SJSA1 (cell line): ENCODE results near the gene RAB8B. TPM values are rescaled to one million over a fixed set of nuclear protein-coding genes. Genes with fewer than 3 reads are reported as not detected.

Source experiments
- DNase-seq, 2 experiments: peaks; one replicate each; pipeline ENCODE4 v3.0.0-alpha.2; 2015 to 2020; ENCODE audit warnings: low spot score in 2 of 2, low read depth in 1 of 2
- H3K27ac ChIP-seq: fragments of 250-450 bp; sonication (Bioruptor Pico); 2 replicates; pipeline ENCODE4 v1.5.1; 2020; ENCODE audit warnings: mild to moderate bottlenecking, moderate library complexity
- H3K27me3 ChIP-seq: fragments of 250-450 bp; sonication (Bioruptor Pico); replicated peaks from 2 replicates; pipeline ENCODE4 v1.5.1; 2020; ENCODE audit warnings: mild to moderate bottlenecking, moderate library complexity
- H3K36me3 ChIP-seq: fragments of 250-450 bp; sonication (Bioruptor Pico); 2 replicates; pipeline ENCODE4 v1.5.1; 2020; ENCODE audit warnings: mild to moderate bottlenecking
- H3K4me1 ChIP-seq: fragments of 250-450 bp; sonication (Bioruptor Pico); replicated peaks from 2 replicates; pipeline ENCODE4 v1.6.1; 2021; ENCODE audit warnings: mild to moderate bottlenecking
- H3K4me3 ChIP-seq: fragments of 250-450 bp; sonication (Bioruptor Pico); 2 replicates; pipeline ENCODE4 v1.5.1; 2020; ENCODE audit warnings: mild to moderate bottlenecking
- H3K9me3 ChIP-seq: fragments of 250-450 bp; sonication (Bioruptor Pico); replicated peaks from 2 replicates; pipeline ENCODE4 v1.5.1; 2020; ENCODE audit warnings: mild to moderate bottlenecking
- total RNA-seq: library from RNA; depleted of rRNA; stranded (reverse); fragments of >200 nt; shearing (Covaris generic); gene quantifications from 2 replicates; pipeline ENCODE4 v1.2.3, GENCODE V29; 2014; rRNA removed

RAB8B gene
- 66.8 and 75.1 TPM in 2 replicates for total RNA-seq

GRCh38 chr15:63188926-63189871, at the start of gene RAB8B:
RAB8B (plus strand) TSS chr15:63189606; CDS start chr15:63189625, 19 bp downstream.
- H3K27me3 ChIP-seq, result no peaks in the 10 kb centered on the region
- peak within 1 kb of the TSS; percentile 50 for H3K4me3 ChIP-seq
- H3K36me3 ChIP-seq, result no peaks in the 10 kb centered on the region
- peak within 1 kb of the TSS; percentile 2; the same call in 1 of the 2 replicates for H3K27ac ChIP-seq
- H3K9me3 ChIP-seq, result no peaks in the 10 kb centered on the region
- DNase-seq, result peak; percentile 93 to 99
- H3K4me1 ChIP-seq, result peaks cover 63% of the 10 kb centered on the region

- no peak for DNase-seq
- H3K27ac ChIP-seq, result no peak overlapping the region
- peaks cover 34% of the 10 kb centered on the region for H3K36me3 ChIP-seq
- H3K4me1 ChIP-seq, result peaks cover 13% of the 10 kb centered on the region
- H3K27me3 ChIP-seq, result no peaks in the 10 kb centered on the region
- H3K4me3 ChIP-seq, result no peak overlapping the region
- H3K9me3 ChIP-seq, result no peaks in the 10 kb centered on the region
Observed at GRCh38 chr15:63140936-63141335, 48.5 kb upstream of the RAB8B start.

DNA sequence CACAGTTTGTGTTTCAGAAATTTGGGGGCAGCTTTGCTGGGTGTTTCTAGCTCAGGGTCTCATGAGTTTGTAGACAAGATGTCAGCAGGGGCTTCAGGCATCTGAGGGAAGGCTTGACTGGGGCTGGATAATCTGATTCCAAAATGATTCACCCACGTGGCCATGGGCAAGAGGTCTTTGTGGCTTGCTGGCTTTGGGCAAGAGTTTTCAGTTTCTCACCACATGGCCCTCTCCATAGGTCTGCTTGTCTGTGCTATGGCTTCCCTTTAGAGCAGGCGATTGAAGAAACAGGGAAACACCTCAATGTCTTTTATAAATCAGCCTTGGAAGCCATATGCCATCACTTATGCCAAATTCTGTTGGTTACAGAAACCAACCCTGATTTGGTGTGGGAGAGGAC, 44.0 kb upstream of the RAB8B start:
- peaks cover 45% of the 10 kb centered on the region for H3K36me3 ChIP-seq
- no peak for DNase-seq
- H3K4me3 ChIP-seq, result no peak overlapping the region
- no peak overlapping the region for H3K27ac ChIP-seq
- H3K9me3 ChIP-seq, result no peaks in the 10 kb centered on the region
- H3K4me1 ChIP-seq, result peaks cover 4% of the 10 kb centered on the region; the same call in 1 of the 2 replicates
- H3K27me3 ChIP-seq, result no peaks in the 10 kb centered on the region

- peaks cover 44% of the 10 kb centered on the region for H3K36me3 ChIP-seq
- no peaks in the 10 kb centered on the region for H3K27me3 ChIP-seq
- peaks cover 7% of the 10 kb centered on the region; the same call in 1 of the 2 replicates for H3K4me1 ChIP-seq
- no peak overlapping the region for H3K4me3 ChIP-seq
- H3K27ac ChIP-seq, result no peak overlapping the region
- no peak for DNase-seq
- H3K9me3 ChIP-seq, result no peaks in the 10 kb centered on the region
Observed at GRCh38 chr15:63146684-63147083, 42.7 kb upstream of the RAB8B start.

- Histone ChIP-seq H3K4me3 (no peak overlapping the region), H3K9me3 (no peaks in the 10 kb centered on the region), H3K27me3 (no peaks in the 10 kb centered on the region), H3K27ac (no peak overlapping the region), H3K36me3 (peaks cover 63% of the 10 kb centered on the region), H3K4me1 (peaks cover 15% of the 10 kb centered on the region)
- DNase-seq, result no peak
Observed at GRCh38 chr15:63151665-63152064, 37.7 kb upstream of the RAB8B start.

- Histone ChIP-seq H3K9me3 (no peaks in the 10 kb centered on the region), H3K4me3 (peak overlapping the region; percentile 69; the same call in 1 of the 2 replicates), H3K27me3 (no peaks in the 10 kb centered on the region), H3K36me3 (peaks cover 45% of the 10 kb centered on the region), H3K27ac (no peak overlapping the region), H3K4me1 (peaks cover 10% of the 10 kb centered on the region)
- DNase-seq, result no peak
Observed at GRCh38 chr15:63155486-63155885, 33.9 kb upstream of the RAB8B start.

DNA sequence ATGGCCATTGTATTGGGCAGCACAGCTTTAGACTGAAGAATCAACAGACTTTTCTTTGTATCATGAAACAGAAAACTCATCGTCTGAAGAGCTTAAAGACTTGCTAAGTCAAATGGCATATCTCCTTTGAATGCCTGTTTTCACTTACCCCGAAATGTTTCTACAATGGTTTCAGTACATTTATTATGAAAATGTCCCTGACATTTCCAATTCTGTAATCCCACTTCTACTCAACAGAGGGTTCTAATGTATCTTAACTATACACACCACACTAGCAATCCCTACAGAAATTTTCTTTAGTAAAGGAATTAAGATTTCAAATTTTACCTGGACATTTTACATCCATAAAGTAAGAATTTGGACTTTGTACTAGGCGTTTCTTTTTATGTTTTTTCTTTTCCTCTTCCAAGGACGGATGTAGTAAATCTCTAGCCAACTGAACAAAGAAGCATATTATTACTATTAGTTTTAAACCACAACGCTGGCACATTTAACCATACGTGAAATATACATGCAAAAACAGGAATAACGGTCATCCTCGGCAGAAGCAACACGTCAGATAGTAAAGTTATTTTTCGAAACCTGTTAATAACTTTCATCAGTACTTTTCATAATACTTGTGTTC, 33.2 kb upstream of the RAB8B start:
- Histone ChIP-seq H3K4me1 (peaks cover 8% of the 10 kb centered on the region), H3K9me3 (no peaks in the 10 kb centered on the region), H3K27ac (peak overlapping the region; percentile 95), H3K4me3 (peak overlapping the region; percentile 69), H3K27me3 (no peaks in the 10 kb centered on the region), H3K36me3 (peaks cover 41% of the 10 kb centered on the region)
- DNase-seq, result peak in 1 of 2 experiments; percentile 39

GRCh38 chr15:63156755-63157117, 32.7 kb upstream of the RAB8B start:
- H3K4me1 ChIP-seq, result peaks cover 8% of the 10 kb centered on the region
- H3K36me3 ChIP-seq, result peaks cover 36% of the 10 kb centered on the region
- peak in 1 of 2 experiments; percentile 48 for DNase-seq
- H3K27me3 ChIP-seq, result no peaks in the 10 kb centered on the region
- peak overlapping the region; percentile 95 for H3K27ac ChIP-seq
- H3K4me3 ChIP-seq, result peak overlapping the region; percentile 69
- no peaks in the 10 kb centered on the region for H3K9me3 ChIP-seq

GRCh38 chr15:63157118-63157843, 32.1 kb upstream of the RAB8B start, which contains the start of gene RPS27L:
RPS27L (minus strand) TSS chr15:63157477; CDS start chr15:63157405, 72 bp downstream.
- peak within 1 kb of the TSS; percentile 95 for H3K27ac ChIP-seq
- H3K4me1 ChIP-seq, result peaks cover 8% of the 10 kb centered on the region
- peak within 1 kb of the TSS; percentile 69 for H3K4me3 ChIP-seq
- H3K27me3 ChIP-seq, result no peaks in the 10 kb centered on the region
- H3K36me3 ChIP-seq, result peaks cover 32% of the 10 kb centered on the region
- peak; percentile 98 for DNase-seq
- H3K9me3 ChIP-seq, result no peaks in the 10 kb centered on the region

DNA sequence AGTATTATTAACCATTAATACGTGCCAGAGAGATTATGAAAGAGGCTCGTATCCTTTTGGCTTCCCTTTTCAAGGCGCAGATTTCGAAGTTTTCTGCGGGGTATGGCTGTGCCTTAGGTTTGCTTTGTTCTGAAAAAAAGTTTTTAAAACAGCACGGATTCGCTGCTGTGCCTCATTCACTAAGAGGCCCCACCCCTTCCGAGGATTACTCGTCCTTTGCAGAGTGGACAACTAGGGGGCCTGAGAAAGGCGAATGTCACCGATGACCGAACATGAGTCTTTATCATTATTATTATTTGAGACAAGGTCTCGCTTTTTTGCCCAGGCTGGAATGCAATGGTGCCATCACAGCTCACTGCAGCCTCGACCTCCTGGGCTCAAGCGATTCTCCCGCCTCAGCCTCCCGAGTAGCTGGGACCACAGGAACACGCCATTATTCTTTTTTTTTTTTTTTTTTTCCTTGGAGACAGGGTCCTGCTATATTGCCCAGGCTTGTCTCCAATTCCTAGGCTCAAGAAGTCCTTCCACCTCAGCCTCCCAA, 31.4 kb upstream of the RAB8B start:
- peak; percentile 83 to 86 for DNase-seq
- Histone ChIP-seq H3K9me3 (no peaks in the 10 kb centered on the region), H3K36me3 (peaks cover 26% of the 10 kb centered on the region), H3K4me3 (peak overlapping the region; percentile 69), H3K27ac (peak overlapping the region; percentile 95), H3K27me3 (no peaks in the 10 kb centered on the region), H3K4me1 (peaks cover 8% of the 10 kb centered on the region)

GRCh38 chr15:63160638-63161037, 28.8 kb upstream of the RAB8B start:
- Histone ChIP-seq H3K9me3 (no peaks in the 10 kb centered on the region), H3K36me3 (peaks cover 4% of the 10 kb centered on the region), H3K4me1 (peaks cover 14% of the 10 kb centered on the region), H3K27ac (no peak overlapping the region), H3K4me3 (no peak overlapping the region), H3K27me3 (no peaks in the 10 kb centered on the region)
- no peak for DNase-seq

DNA sequence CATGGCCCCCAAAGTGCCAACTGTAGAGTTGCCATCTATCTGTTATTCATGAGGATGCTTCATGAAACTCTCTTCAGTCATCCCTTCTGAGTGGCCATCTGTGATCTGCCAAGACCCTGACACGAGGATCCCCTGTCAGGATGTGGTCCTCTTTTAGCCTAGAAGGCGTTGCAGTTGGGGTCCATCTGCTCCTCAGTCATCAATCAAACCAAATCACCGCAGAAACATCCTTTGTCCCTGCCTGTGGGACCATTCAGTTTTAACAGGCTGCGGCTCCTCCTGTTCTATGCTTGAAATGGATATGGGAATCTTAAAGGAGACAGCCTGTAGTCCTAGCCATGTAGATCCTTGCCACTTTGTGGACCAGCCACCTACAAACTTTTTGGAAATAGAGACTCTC, 26.2 kb upstream of the RAB8B start:
- DNase-seq, result peak in 1 of 2 experiments; percentile 11
- no peaks in the 10 kb centered on the region for H3K9me3 ChIP-seq
- peaks cover 19% of the 10 kb centered on the region for H3K4me1 ChIP-seq
- H3K27ac ChIP-seq, result no peak overlapping the region
- H3K4me3 ChIP-seq, result no peak overlapping the region
- no peaks in the 10 kb centered on the region for H3K36me3 ChIP-seq
- no peaks in the 10 kb centered on the region for H3K27me3 ChIP-seq

GRCh38 chr15:63165166-63165859, 24.1 kb upstream of the RAB8B start:
- no peaks in the 10 kb centered on the region for H3K9me3 ChIP-seq
- H3K4me3 ChIP-seq, result no peak overlapping the region
- peaks cover 19% of the 10 kb centered on the region for H3K4me1 ChIP-seq
- no peaks in the 10 kb centered on the region for H3K36me3 ChIP-seq
- peak overlapping the region; percentile 35 for H3K27ac ChIP-seq
- DNase-seq, result peak; percentile 11 to 46
- H3K27me3 ChIP-seq, result no peaks in the 10 kb centered on the region
